Mucosa of descending colon (tissue), 3 donors: ENCODE data around the gene COL19A1. TPM values are rescaled to one million over a fixed set of nuclear protein-coding genes. Genes with fewer than 3 reads are reported as not detected.

Experiments used
- ATAC-seq: fragments of 200-7000 bp; cut with Tn5 transposase; one replicate; pipeline ENCODE4 v1.9.1; 2020; ENCODE audit warnings: mild to moderate bottlenecking, moderate library complexity
- DNase-seq, 3 donors: peaks; one replicate each; pipeline ENCODE4 v3.0.0-alpha.2; 2020
- H3K36me3 ChIP-seq: fragments of 200-600 bp; one replicate; pipeline ENCODE4 v1.8.0; 2021; ENCODE audit warnings: low read depth, mild to moderate bottlenecking
- H3K4me1 ChIP-seq: fragments of 200-600 bp; one replicate; pipeline ENCODE4 v1.8.0; 2021; ENCODE audit warnings: low read depth, mild to moderate bottlenecking
- H3K4me3 ChIP-seq: fragments of 200-600 bp; one replicate; pipeline ENCODE4 v1.8.0; 2021; ENCODE audit warnings: mild to moderate bottlenecking
- H3K9me3 ChIP-seq: fragments of 200-600 bp; one replicate; pipeline ENCODE4 v1.8.0; 2021; ENCODE audit warnings: mild to moderate bottlenecking
- CTCF ChIP-seq: fragments of 200-600 bp; IDR thresholded peaks from one replicate; pipeline ENCODE4 v1.8.0; 2022; ENCODE audit warnings: antibody characterized with exemption, mild to moderate bottlenecking
- intact Hi-C, 2 donors: fragments of 100-400 bp; cut with DNase I in 1 of 2; cut with micrococcal nuclease in 1 of 2; formaldehyde crosslinking; loops; one replicate each; pipeline versions ENCODE4 v1.11.0 to v1.11.1; 2022; cut with DNase I, micrococcal nuclease
- total RNA-seq, 3 donors: library from RNA; stranded (reverse); fragmentation: NEBNext Ultra II Directional in 2 of 3; extraction: Animal tissue kit (Norgen Biotek cat#: 25700) in 2 of 3; gene quantifications; one replicate each; pipeline versions ENCODE4 v1.2.1 to v1.2.4, GENCODE V29; 2021 to 2023
- donor health status: DM: no; HTN: no; CAD: no; lungs with moderate emphysema.
- donor health status: DM: no; HTN: no; CAD: no.
- donor health status: DM: no; HTN: yes; CAD: no.

COL19A1 gene
- total RNA-seq, 3 donors from 2014 or later = 0.19 to 0.49 (median 0.24) TPM

GRCh38 chr6:70180901-70181599, 314.7 kb downstream of the COL19A1 start:
- H3K36me3 ChIP-seq = no peaks in the 10 kb centered on the region
- TF ChIP-seq CTCF = no peak
- H3K9me3 ChIP-seq = no peaks in the 10 kb centered on the region
- ATAC-seq = no peak
- H3K4me3 ChIP-seq = no peak overlapping the region
- H3K4me1 ChIP-seq = no peaks in the 10 kb centered on the region
- intact Hi-C loops = no loop called here
- no peak for DNase-seq

GRCh38 chr6:70183538-70183937, 317.2 kb downstream of the COL19A1 start:
- no peak for TF ChIP-seq CTCF
- intact Hi-C loops = no loop called here

GRCh38 chr6:70184723-70185122, 318.4 kb downstream of the COL19A1 start:
- no peak for ATAC-seq
- intact Hi-C loops = no loop called here
- no peaks in the 10 kb centered on the region for H3K4me1 ChIP-seq
- no peaks in the 10 kb centered on the region for H3K36me3 ChIP-seq
- H3K9me3 ChIP-seq = no peaks in the 10 kb centered on the region
- H3K4me3 ChIP-seq = no peak overlapping the region
- no peak for TF ChIP-seq CTCF
- no peak for DNase-seq

More at GRCh38 chr6:70183538-70183937, 317.2 kb downstream of the COL19A1 start:
- no peaks in the 10 kb centered on the region for H3K36me3 ChIP-seq
- H3K4me1 ChIP-seq = no peaks in the 10 kb centered on the region
- no peaks in the 10 kb centered on the region for H3K9me3 ChIP-seq
- ATAC-seq (no peak), DNase-seq (no peak)
- H3K4me3 ChIP-seq = no peak overlapping the region

GRCh38 chr6:70186461-70186860, 320.1 kb downstream of the COL19A1 start:
- H3K4me3 ChIP-seq = no peak overlapping the region
- DNase-seq (no peak), ATAC-seq (no peak)
- intact Hi-C loops = no loop called here
- no peaks in the 10 kb centered on the region for H3K9me3 ChIP-seq
- H3K4me1 ChIP-seq = no peaks in the 10 kb centered on the region
- H3K36me3 ChIP-seq = no peaks in the 10 kb centered on the region
- no peak for TF ChIP-seq CTCF

- Histone ChIP-seq H3K4me3 (no peak overlapping the region), H3K9me3 (no peaks in the 10 kb centered on the region), H3K36me3 (no peaks in the 10 kb centered on the region), H3K4me1 (no peaks in the 10 kb centered on the region)
- TF ChIP-seq CTCF = no peak
- ATAC-seq (no peak), DNase-seq (no peak)
- intact Hi-C loops = no loop called here
Measured at GRCh38 chr6:70188202-70188601, 321.8 kb downstream of the COL19A1 start.

GRCh38 chr6:70194421-70194820, 328.1 kb downstream of the COL19A1 start:
- TF ChIP-seq CTCF = no peak
- DNase-seq (no peak), ATAC-seq (no peak)
- Histone ChIP-seq H3K4me1 (no peaks in the 10 kb centered on the region), H3K9me3 (no peaks in the 10 kb centered on the region), H3K36me3 (no peaks in the 10 kb centered on the region), H3K4me3 (no peak overlapping the region)
- intact Hi-C loops = no loop called here
